Suprapubic skin (tissue), 4 donors: ENCODE data around the gene ROR2.

Experiments
- CTCF ChIP-seq, 2 donors: fragments of 200-600 bp in 1 of 2; fragments of 450-650 bp in 1 of 2; sonication (generic) in 1 of 2; IDR thresholded peaks; one replicate each; pipeline ENCODE4 v1.5.1; 2016 to 2019; ENCODE audit warnings: antibody characterized with exemption in 2 of 2, mild to moderate bottlenecking in 1 of 2, moderate library complexity in 1 of 2
- EP300 ChIP-seq: sonication (generic); formaldehyde crosslinking; IDR thresholded peaks from one replicate; pipeline ENCODE4 v1.6.1; 2017; ENCODE audit warnings: antibody characterized with exemption
- POLR2A ChIP-seq, 2 donors: fragments of 450-650 bp; IDR thresholded peaks; one replicate each; pipeline ENCODE4 v1.6.1; 2017; ENCODE audit warnings: antibody characterized with exemption in 2 of 2, mild to moderate bottlenecking in 2 of 2, moderate library complexity in 2 of 2
- POLR2AphosphoS5 ChIP-seq, 3 donors: sonication (generic); formaldehyde crosslinking; IDR thresholded peaks; one replicate each; pipeline ENCODE4 v1.6.1; 2017; ENCODE audit warnings: antibody characterized with exemption in 3 of 3

GRCh38 chr9:91690540-91691249 lies 259.3 kb downstream of the ROR2 start:
- no peak for TF ChIP-seq CTCF (IDR thresholded peaks at IDR 0.05)
- TF ChIP-seq POLR2A (IDR thresholded peaks at IDR 0.05), result no peak
- no peak for TF ChIP-seq POLR2AphosphoS5 (IDR thresholded peaks at IDR 0.05)
- no peak for TF ChIP-seq EP300
